SK-N-DZ (cell line): Measurements from ENCODE around the gene RSPRY1.

Source experiments
- DNase-seq: peaks from one replicate; pipeline ENCODE4 v3.0.0-alpha.2; 2015; ENCODE audit warnings: low spot score

Gene RSPRY1

GRCh38 chr16:57224651-57225335, 38.7 kb downstream of the RSPRY1 start:
- no peak for DNase-seq

- DNase-seq = no peak
Measured at GRCh38 chr16:57225978-57226377, 39.8 kb downstream of the RSPRY1 start.

DNA sequence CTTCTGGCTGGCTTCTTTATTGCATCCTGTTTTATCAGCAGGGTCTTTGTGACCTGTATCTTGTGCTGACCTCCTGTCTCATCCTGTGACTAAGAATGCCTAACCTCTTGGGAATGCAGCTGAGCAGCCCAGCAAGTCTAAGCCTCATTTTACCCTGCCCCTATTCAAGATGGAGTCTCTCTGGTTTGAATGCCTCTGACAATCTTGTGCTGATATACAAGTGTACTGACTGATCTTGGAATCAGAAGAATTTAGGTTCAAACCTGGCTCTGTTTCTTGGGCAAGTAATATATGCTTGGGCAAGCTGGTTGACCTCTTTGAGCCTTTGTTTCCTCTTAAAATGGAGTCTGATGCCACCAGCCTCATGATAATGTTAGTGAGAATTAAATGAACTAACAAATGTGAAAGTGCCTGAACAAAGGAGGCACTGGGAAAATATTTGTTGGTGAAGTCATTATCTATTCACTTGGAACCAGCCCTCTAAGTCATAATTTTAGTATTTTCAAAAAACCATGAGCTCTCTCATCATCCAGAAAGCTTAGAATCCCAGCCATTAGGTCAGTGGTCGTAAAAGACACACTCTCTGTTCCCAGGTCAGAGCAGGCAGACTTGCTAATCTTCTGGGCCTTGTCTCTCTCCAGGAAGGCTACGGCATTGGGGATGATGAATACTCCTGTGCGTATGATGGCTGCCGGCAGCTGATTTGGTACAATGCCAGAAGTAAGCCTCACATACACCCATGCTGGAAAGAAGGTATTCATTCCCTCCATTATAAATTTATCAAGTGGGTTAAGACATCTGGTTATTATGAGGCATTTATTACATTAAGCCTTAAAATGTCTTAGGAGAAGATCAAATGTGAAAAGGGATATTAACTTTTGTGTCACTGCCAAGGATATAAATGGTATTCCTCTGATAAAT, 40.8 kb downstream of the RSPRY1 start:
- no peak for DNase-seq

- peak; percentile 45 for DNase-seq
Measured at GRCh38 chr16:57229079-57229478, 43.0 kb downstream of the RSPRY1 start.

GRCh38 chr16:57231821-57232350, 45.8 kb downstream of the RSPRY1 start:
- DNase-seq = no peak

- DNase-seq = no peak
Measured at GRCh38 chr16:57233944-57234706, 48.0 kb downstream of the RSPRY1 start.

- no peak for DNase-seq
Measured at GRCh38 chr16:57234707-57235092, 48.6 kb downstream of the RSPRY1 start.

DNA sequence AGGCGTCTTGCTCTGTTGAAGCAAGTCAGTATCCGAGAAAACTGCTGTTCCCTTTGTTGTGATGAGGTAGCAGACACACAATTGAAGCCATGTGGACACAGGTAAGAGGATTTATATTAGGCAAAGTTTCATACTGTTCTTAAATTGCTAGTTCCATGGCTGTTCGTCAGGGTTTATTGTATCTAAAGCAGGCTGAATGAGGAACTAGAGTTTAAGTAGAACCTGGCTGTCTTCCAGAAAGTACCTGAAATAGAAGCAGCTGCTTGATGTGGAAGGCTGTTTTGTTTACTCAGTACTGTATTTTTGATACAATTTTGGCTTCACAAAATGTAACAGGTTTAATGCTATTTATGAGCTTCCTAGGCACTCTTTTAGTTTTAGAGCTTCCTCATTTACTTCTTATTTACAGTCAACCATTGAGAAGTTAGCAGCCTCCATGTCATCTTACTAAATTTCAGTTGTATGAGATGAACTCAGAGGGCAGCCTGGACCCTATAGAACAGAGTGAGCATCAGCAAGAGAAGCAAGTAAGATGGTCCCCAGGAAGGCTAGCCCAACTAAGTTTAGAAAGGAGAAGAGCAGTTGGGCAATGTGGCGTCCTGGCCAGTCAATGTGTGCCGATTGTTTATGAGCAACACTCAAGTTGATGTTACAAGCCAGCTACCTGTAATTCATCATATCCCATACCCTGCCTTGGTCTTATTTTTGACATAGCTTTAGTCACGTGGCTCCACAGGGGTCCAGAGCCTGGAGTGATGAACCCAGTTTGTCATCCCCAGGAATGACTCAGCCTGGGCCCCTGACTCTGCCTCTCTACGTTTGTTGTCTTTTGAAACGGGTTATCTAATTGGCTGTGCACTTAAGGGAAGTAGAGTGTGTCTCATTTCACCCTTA, 49.2 kb downstream of the RSPRY1 start:
- no peak for DNase-seq

- DNase-seq = no peak
Measured at GRCh38 chr16:57236022-57236350, 49.9 kb downstream of the RSPRY1 start.

DNA sequence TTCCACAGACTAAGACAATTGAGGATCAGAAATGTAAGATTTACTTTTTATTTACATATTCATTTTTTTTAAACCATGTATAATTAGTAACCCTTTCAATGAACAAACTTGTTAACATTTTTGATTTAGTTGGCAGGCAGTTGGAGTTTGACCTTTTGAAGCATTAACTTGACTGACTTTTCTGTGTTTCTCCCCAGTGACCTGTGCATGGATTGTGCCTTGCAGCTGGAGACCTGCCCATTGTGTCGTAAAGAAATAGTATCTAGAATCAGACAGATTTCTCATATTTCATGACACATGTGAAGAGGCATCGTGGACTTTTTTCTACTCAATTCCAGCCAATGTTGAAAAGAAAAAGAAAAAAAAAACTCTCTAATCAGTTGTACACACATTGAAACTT, 52.6 kb downstream of the RSPRY1 start:
- no peak for DNase-seq

GRCh38 chr16:57239107-57239506, 53.0 kb downstream of the RSPRY1 start:
- no peak for DNase-seq

GRCh38 chr16:57240851-57241250, 54.7 kb downstream of the RSPRY1 start:
- DNase-seq = no peak

DNA sequence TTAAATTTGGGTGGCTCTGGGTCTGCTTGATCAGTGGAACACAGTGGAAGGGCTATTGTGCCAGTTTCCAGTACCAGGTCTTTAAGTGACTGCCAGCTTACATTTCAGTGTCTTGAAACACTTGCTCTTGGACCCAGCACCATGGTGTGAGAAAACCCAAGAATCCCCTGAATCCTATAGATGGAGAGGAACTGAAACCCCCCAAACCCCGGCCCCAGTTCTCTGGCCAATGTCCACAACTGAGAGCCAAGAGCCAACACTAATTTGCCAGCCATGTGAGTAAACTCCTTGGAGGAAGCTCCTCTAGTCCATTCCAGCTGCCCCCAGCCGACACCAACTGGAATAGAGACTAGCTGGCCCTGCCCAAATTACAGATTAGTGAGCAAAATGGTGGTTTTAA, 56.5 kb downstream of the RSPRY1 start:
- DNase-seq = no peak

GRCh38 chr16:57244463-57244766, 58.3 kb downstream of the RSPRY1 start:
- no peak for DNase-seq

- peak; percentile 97 for DNase-seq
Measured at GRCh38 chr16:57244767-57245471, 58.8 kb downstream of the RSPRY1 start, which contains the start of gene ARL2BP. Gene ARL2BP (plus strand): TSS chr16:57245259. CDS start chr16:57245368, 109 bp downstream.

DNA sequence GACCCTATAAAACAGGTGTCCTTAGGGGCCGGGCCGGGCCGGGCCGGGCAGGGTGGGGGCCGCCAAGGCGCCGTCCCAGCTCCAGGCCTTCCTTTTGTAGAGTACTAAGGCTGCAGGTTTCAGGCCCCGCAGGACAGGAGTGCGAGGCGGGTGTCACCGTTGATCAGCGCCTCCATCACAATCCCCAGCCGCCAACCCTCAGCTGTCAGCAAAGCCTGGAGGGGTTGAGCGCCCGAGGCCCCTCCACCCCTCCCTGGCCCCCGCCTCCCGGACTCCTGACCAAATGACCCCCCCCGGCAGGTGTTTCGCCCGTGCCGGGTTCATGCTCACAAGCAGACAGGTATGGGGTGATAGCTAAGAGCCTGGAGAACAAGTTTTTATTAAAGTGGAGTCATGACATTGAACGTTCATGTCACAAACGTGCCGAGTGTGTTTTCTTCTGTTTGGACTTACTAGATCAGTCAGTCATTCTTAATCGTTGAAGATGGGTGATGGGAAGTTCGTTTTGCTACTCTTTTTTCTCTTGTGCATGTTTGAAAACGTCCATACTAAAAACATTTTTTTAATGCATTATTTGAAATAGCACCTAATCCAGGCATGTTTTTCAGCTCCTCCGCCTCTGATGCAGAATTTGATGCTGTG, 59.5 kb downstream of the RSPRY1 start:
- DNase-seq = no peak

DNA sequence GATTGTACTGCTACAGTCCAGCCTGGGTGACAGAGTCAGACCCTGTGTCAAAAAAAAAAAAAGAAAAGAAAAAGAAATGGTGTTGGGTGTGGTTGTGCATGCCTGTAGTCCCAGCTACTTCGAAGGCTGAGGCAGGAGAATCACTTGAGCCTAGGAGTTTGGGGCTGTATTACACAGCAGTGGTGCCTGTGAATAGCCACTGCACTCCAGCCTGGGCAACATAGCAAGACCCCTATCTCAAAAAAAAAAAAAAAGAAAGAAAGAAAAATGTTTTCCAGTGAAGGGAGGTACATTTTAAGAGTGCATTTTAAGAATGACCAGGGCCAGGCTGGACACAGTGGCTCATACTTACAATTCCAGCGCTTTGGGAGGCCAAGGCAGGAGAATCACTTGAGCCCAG, 65.2 kb downstream of the RSPRY1 start:
- no peak for DNase-seq

DNA sequence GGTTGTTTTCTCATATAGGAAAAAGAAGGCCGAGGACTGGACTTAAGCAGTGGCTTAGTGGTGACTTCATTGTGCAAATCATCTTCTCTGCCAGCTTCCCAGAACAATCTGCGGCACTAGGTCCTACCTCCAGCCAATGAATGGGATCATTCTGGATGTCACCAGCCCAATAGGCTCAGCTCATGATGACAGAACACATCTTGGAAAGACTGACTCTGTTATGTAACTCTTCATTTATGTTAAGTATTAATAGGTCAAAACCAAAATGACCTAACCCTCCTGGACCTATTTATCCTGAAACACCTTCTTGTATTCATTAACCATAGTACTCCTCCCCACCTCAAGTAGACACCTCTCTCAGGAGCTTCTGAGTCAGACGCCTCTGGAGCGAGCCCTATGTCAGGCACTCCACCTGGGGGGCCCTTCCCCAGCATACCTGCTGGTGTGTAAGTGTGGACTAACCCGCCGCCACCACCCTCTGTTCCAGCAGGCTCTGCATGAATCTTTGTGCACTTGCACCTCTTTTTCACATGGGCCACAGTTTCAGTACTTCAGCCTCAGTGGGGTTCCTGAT, 66.1 kb downstream of the RSPRY1 start:
- no peak for DNase-seq

DNA sequence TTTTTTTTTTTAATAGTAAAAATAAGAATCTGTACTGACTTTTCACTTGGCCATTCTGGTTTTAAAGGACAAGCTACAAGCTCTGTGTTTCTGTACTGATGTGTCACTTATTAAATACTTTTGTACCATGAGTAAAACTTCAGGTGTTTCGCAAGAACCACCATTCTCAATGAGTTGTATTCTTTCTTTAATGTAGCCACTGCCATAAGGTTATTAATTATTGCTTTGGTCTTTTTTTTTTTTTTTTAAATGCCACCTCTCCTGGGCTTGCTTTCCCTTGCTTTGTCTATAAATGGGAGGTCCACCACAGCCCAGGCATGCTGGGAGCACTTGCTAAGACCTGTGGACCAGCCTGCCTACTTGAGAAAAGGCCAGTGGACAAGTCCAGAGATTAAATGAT, 67.3 kb downstream of the RSPRY1 start:
- no peak for DNase-seq
